NCI-H446 (cell line): ENCODE measurements around the gene SIRT3.
"Not testable (repeated sequence)": the region's sequence is repeated elsewhere in the genome, so short reads cannot be mapped to it uniquely, and the experiment has no call there.

Experiments
- DNase-seq, 2 experiments: peaks; one replicate each; lab custom pipeline; 2025; lab: John Stamatoyannopoulos, UW

Gene SIRT3

GRCh38 chr11:240315-240714, 4.2 kb upstream of the SIRT3 start:
- no peak for DNase-seq

GRCh38 chr11:238346-238745, 2.2 kb upstream of the SIRT3 start:
- not testable (repeated sequence) for DNase-seq

GRCh38 chr11:236774-237767, 929 bp upstream of the SIRT3 start, which contains the start of gene PSMD13:
PSMD13 (plus strand) TSS chr11:236976; CDS start chr11:237050, 74 bp downstream.
- DNase-seq: peak; percentile 79 to 89

- DNase-seq: no peak
Measured at GRCh38 chr11:235609-235996, 539 bp downstream of the SIRT3 start.

GRCh38 chr11:235180-235579, 962 bp downstream of the SIRT3 start:
- DNase-seq: no peak

- DNase-seq: no peak
Measured at GRCh38 chr11:232783-233565, 3.2 kb downstream of the SIRT3 start.

- no peak for DNase-seq
Measured at GRCh38 chr11:230431-230830, 5.7 kb downstream of the SIRT3 start.

GRCh38 chr11:227824-228379, 8.2 kb downstream of the SIRT3 start:
- no peak for DNase-seq

GRCh38 chr11:225734-226453, 10.2 kb downstream of the SIRT3 start:
- DNase-seq: no peak

GRCh38 chr11:224424-224823, 11.7 kb downstream of the SIRT3 start:
- no peak for DNase-seq

- DNase-seq: no peak
Measured at GRCh38 chr11:223884-224283, 12.3 kb downstream of the SIRT3 start.

- no peak for DNase-seq
Measured at GRCh38 chr11:223026-223789, 12.9 kb downstream of the SIRT3 start.

GRCh38 chr11:221998-222789, 13.9 kb downstream of the SIRT3 start:
- DNase-seq: no peak

- DNase-seq: no peak
Measured at GRCh38 chr11:221539-221938, 14.6 kb downstream of the SIRT3 start.

- not testable (repeated sequence) for DNase-seq
Measured at GRCh38 chr11:220641-221215, 15.4 kb downstream of the SIRT3 start.

GRCh38 chr11:218815-219593, 17.1 kb downstream of the SIRT3 start:
- no peak for DNase-seq

GRCh38 chr11:217704-218103, 18.4 kb downstream of the SIRT3 start:
- no peak for DNase-seq

GRCh38 chr11:216081-216974, 19.8 kb downstream of the SIRT3 start:
- DNase-seq: no peak
